Left hindlimb (tissue), 1 donor: ENCODE measurements around the gene WDR1.
A peak's percentile ranks its signal among the peaks of the same experiment; 100 is the strongest.

Experiments
- DNase-seq: peaks from one replicate; pipeline ENCODE4 v3.0.0-alpha.2; 2018

WDR1 gene, protein sequence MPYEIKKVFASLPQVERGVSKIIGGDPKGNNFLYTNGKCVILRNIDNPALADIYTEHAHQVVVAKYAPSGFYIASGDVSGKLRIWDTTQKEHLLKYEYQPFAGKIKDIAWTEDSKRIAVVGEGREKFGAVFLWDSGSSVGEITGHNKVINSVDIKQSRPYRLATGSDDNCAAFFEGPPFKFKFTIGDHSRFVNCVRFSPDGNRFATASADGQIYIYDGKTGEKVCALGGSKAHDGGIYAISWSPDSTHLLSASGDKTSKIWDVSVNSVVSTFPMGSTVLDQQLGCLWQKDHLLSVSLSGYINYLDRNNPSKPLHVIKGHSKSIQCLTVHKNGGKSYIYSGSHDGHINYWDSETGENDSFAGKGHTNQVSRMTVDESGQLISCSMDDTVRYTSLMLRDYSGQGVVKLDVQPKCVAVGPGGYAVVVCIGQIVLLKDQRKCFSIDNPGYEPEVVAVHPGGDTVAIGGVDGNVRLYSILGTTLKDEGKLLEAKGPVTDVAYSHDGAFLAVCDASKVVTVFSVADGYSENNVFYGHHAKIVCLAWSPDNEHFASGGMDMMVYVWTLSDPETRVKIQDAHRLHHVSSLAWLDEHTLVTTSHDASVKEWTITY

DNA sequence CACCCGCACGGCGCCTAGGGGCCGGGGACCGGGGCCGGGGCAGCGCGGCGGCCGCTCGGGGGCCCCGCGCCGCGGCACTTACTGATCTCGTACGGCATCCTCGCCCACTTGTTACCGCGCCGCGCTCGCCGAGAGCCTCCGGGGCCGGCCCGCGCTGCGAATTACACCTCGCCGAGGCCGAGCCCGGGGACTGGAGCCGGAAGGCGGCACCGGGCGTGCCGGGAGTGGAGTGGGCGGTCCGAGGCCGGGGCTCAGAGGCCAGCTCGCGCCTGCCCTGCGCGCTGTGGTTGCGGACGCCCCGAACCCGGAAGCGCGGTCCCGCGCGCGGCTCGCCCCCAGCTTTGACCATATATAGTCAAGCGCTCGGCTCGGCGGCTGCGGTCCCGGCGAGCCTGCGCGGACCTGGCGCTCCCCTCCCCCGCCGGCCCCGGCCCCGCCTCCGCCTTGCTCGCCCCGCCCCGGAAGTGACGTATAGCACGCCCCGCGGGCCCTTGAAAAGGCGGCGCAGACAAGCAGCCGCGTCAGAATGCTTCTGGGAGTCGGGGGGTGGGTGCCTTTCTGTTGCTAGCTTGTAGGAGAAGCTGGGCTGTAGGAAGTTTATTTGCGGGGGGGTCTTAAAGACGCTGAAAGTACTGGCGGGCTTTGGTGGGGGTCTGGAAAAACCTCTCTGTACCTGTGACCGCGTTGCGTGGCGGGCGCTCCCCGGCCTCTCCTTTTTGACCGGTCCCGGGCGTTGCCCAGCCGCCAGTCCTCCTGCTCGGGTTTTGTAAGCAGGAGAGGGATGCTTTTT is at the start of gene WDR1:
WDR1 (minus strand) TSS at position 231 of the 790 bp plus-strand sequence; CDS start at position 98, 133 bp downstream.
- peak; percentile 98 for DNase-seq

DNA sequence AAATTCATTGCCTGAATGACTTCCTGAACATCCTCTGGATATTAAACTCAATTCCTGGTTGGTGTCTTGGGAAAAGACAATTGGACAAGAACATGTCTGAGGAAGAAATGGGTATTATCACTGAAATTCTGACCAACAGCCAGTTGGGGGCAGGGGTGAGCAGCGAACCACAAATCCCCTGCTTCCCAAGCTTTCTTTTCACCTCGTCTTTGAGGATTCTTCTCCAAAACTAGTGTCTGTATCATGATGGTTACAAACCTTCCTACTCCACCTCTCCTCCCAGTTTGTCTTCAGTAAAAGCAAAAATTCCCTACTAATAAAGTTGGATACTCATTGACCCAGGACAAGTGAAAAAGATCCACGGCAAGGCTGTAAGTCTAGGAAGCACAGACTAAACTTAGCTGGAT is 48.3 kb upstream of the WDR1 start:
- no peak for DNase-seq

GRCh38 chr4:10163296-10163695 is 46.7 kb upstream of the WDR1 start:
- DNase-seq = no peak

DNA sequence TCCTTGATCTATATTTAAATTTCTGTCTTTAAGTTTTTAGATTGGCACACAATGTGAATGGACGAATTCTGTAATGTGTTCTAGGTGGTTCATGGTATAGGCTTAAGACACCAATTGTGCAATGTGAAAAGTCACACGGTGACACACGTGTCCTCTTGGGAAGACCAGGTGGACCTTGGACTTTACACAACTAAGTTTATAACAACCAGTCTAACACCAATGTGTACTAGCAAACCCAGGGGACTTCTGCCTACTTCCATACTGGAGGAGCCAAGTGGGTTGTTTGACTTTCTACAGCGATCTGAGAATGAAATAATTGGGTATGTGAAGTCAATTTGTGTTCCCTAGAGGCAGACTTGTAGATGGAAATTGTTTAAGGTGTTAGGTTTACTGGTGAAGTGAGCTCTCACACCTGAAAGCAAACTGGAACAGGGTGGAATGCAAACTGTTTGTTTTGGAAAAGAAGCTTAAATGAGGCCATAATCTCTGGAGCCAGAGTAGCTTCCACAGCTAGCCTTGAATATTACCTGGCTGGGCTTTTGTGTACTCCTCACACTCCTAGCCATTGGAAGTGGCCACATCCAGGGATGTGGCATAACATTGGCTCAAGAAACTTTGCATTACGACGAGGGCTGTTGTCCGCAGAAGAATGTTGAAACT is 45.9 kb upstream of the WDR1 start:
- DNase-seq = no peak

DNA sequence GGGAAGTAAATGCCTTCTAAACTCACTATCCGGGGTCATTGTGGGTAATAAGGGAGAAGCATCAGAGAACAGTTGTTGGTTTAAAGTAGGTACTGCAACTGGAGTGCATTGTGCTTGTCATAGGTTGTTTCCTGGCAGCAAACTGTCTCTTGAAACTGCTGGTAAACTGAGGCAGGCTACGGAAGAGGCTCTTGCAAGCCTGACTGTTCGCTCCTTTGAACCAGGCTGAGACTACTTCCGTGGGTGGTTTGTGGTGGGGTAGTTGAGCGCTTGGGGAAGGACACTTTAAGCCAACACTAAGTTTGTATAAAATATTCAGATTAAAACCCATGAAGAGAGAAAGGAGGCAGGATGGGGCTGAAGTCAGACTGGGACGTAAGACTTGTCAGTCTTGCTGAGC is 45.2 kb upstream of the WDR1 start:
- no peak for DNase-seq

DNA sequence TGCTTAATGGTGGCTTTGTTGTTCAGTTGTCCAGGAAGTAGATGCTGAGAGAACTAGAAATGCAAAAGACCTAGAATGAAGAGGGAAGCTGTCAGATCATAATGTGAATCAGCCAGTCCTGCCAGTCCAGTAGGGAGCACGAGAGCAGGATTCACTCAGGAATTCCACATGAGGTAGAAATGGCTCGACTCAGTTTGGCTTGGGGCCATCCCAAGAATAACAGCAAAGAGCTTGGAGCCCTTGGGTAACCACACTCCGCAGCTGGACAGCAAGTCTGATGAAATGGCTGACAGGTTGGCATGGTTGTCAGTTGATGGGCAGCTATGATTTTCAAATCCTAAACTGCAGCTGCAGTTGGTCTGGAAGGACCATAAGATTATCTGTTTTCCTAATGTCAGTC is 44.5 kb upstream of the WDR1 start:
- no peak for DNase-seq

DNA sequence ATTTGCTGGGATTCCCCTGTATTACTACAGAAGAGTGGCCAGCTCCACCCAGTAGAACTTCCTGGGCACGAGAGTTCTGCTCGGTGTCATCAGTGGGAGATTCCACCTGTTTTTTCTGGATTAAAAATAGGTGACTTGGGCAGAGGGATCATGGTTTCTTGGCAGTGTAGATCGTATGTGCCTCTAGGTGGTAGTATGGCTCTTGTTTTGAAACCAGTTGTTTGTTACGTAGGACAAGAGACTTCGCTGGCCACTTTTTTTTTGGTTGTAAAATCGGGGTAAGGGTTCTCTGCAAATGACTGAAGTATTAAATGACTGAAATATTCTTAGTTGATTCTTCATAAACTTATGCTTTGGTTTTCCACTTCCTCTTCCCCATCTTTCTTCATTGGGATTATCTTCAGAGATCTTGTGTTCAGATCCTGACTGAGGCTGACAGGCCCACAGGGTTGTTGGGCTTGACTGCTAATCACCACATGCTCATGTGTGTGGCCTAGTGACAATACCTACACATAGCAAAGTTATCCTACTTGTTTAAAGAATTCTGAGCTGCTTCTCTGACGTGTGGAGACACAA is 43.8 kb upstream of the WDR1 start:
- DNase-seq = no peak

GRCh38 chr4:10159671-10160070 is 43.1 kb upstream of the WDR1 start:
- no peak for DNase-seq

GRCh38 chr4:10158333-10158942 is 41.8 kb upstream of the WDR1 start:
- no peak for DNase-seq

GRCh38 chr4:10157478-10158332 is 41.1 kb upstream of the WDR1 start:
- DNase-seq = peak; percentile 52

DNA sequence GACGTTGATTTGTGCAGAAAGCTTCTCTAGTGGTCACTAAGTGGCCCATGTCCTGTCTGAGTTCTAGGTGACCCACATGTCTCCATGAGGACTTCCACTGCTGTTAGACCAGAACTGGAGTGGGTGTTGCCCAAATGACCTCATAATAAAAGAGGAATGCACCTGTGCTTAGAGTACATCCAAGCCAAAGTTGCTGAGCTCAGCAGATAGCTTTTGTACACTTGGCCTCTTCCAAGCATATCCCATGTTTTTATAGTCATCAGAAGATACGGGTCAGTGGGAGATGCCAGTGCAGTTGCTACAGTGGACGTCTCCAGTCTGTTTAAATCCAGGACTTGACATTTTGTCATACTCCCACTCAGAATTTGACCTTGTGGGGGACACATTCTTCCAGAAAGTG is 37.6 kb upstream of the WDR1 start:
- DNase-seq = no peak

- DNase-seq = no peak
These were observed 36.6 kb upstream of the WDR1 start for GRCh38 chr4:10153161-10153560.

DNA sequence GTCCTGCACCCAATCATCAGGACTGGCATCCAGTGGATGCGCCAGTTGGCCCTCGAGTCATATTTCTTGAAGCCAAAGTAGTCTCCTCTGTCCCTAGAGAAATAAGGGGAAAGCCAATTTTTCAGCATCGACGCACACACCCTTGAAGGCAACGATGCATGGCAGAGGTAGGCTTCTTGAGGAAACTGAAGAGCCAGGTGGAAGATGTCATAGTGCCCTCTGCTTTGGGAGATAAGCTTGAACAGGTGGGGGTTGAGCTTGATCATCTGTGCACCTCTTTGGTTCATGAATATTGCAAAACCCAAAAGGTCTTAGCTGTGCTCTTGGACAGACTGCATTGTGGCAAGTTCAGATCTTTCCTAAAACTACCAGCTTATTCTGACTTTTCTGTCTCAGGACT is 34.6 kb upstream of the WDR1 start:
- no peak for DNase-seq

- DNase-seq = no peak
These were observed 28.4 kb upstream of the WDR1 start for GRCh38 chr4:10144966-10145365.

DNA sequence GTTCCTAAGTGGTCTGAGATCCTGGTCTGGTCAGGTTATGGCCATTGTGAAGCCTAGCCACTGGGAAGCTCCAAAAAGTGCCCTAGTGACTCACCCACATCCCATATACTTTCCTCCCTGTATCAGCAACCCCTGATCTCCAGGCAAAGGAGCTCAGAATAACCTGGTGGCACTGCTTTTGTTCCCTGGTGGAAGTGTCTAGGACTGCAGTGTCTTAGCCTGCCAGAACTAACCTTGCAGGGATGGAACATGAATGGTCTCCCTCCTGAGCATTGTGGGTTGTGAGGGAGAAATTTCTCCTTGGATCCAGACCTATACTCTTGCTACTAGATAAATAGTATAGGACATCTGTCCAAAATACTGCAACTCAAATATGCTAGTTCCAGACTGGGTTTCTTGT is 27.9 kb upstream of the WDR1 start:
- no peak for DNase-seq

- DNase-seq = no peak
These were observed 26.6 kb upstream of the WDR1 start for GRCh38 chr4:10143171-10143570.

DNA sequence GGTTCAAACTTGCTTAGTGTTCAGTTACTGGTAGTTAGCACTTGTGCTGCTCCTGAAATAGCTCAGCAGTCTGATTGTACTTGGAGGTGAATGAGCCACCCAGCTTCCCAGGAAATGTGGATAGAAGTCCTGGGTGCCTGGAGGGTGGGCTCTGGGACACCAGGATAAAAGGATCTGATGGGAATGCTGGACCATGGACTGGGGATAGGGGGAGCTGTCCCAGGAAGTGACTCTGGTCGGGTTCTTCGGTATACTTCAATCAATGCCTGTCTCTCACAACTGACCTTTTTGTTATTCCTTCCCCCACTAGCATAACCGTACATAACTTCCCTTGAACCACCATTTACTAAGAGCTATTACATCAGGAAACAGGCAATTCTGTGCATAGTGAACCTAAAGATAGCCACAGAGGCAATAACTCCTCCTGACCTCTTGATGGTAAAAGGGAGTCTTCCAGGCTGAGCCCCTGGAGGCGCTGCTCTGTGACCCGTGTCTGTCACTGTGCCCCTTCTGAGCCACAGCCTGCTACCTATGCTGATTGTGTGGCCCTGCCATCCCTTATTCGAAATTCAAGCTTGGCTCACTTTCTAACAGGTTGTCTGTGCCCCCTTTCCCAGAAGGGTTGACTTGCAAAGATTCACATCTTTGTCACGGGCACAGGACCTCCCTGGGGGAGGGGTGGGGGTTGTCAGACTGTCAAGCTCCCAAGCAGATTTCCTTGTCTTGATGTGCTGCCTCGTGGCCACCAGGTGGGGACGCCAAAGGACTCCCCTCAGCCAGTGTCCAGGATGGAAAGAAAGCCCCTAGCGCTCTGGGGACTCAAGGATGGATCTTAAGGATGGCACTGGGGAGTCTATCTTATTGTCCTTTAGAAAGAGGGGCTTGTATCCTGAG is 24.5 kb upstream of the WDR1 start:
- DNase-seq = no peak

DNA sequence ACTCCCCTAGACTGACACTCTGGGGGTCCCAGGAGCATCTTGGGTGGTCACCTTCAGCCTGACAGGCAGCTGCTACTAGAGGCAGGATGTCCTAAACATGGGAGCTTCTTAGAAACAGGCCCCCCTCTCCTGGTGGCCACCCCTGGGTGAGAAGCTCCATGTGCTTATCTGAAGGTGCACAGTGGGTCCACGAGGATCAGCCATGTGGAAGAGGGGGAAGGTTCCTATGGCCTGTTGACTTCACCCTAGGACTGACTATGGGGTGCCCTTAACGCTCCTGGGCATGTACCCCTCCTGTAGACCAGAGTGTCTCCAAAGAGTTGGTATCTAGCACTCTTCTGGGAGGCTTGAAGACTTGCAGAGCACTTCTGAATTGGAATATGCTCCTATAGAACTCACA is 22.9 kb upstream of the WDR1 start:
- DNase-seq = no peak

DNA sequence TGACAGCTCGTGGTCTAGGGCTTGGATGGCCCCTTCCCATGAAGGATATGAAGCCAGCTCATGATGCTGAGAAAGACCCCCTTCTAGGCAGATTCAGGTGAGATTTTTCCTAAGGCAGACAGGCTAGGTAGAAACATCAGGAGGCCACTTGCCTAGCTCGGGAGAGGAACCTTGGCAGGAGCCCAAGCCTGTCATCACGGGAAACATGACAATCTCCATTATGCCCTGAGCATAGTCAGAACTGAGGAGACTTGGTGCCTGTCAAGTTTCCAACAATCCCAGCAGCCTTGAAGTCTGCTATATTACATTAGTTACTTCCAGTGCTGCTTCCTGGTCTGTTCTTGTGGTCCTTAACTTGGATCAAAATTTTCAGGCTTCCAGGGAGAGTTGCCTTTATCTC is 18.7 kb upstream of the WDR1 start:
- DNase-seq = no peak

GRCh38 chr4:10134141-10134540 is 17.5 kb upstream of the WDR1 start:
- no peak for DNase-seq
